HG03159 (cell line): ENCODE results near the gene ZCCHC10.
"Not testable (repeated sequence)": the region's sequence is repeated elsewhere in the genome, so short reads cannot be mapped to it uniquely, and the experiment has no call there.

ENCODE experiments used
- ATAC-seq: cut with Tn5 transposase; IDR thresholded peaks from one replicate; pipeline ENCODE4 v1.9.1; 2021; ENCODE audit warnings: mild to moderate bottlenecking, moderate library complexity; ENCODE audit not compliant: unreplicated experiment

ZCCHC10 gene

GRCh38 chr5:133046560-133046959 lies 20.2 kb upstream of the ZCCHC10 start:
- ATAC-seq = not testable (repeated sequence)

DNA sequence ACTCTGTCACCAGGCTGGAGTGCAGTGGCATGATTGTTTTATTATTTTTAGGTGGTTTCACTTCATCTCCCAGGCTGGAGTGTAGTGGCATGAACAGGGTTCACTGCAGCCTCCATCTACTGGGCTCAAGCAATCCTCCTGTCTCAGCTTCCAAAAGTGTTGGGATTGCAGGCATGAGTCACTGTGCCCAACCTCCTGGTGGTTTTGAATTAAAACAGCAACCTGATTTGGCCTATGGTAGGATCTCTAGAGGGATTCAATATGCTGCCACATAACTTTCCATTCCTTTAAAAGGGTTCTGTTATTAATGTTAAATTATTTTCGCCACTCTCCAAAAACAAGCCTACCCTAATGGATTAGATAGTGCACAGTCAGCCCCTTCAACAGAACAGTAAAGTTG lies 15.6 kb upstream of the ZCCHC10 start:
- no peak for ATAC-seq

DNA sequence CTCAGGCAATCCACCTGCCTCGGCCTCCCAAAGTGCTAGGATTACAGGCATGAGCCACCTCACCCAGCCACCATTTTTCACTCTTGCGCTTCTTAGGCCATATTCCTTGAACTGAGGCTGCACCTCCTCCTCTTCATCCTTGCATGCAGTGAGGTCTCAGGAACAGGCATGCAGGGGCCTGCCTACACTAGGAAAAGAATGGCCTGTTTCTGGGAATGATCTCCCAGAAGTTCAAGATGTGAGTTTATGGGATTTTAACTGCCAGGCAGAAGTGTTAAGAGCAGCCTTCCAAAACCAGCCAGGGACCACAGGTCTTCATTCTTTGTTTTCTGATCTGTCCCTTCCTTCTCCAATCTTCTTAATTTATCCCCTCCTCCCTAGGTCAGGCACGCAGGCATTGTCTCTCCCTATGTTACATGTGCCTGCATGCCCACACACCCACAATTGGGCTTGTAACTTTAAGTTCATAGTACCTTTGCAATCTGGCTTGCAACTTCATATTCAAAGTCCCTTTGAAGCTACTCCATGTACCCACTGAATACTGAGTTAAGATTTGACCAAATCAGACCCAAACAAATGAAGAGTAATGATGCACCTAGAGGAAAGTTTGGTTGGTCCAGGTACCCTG lies 14.9 kb upstream of the ZCCHC10 start:
- no peak for ATAC-seq

DNA sequence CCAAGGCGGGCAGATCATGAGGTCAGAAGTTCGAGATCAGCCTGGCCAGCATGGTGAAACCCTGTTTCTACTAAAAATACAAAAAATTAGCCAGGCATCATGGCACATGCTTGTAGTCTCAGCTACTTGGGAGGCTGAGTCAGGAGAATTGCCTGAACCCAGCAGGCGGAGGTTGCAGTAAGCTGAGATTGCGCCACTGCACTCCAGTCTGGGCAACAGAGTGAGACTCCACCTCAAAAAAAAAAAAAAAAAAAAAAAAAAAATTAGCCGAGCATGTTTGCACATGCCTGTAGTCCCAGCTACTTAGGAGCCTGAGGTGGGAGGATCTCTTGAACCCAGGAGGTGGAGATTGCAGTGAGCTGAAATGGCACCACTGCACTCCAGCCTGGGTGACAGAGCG lies 10.3 kb upstream of the ZCCHC10 start:
- not testable (repeated sequence) for ATAC-seq

GRCh38 chr5:133035224-133035623 lies 8.9 kb upstream of the ZCCHC10 start:
- ATAC-seq = no peak

GRCh38 chr5:133034064-133034463 lies 7.7 kb upstream of the ZCCHC10 start:
- ATAC-seq = no peak

GRCh38 chr5:133032852-133033742 lies 6.7 kb upstream of the ZCCHC10 start:
- peak; percentile 76 for ATAC-seq

- no peak for ATAC-seq
Observed at GRCh38 chr5:133030343-133031005, 4.1 kb upstream of the ZCCHC10 start.

- ATAC-seq = no peak
Observed at GRCh38 chr5:133029416-133029815, 3.1 kb upstream of the ZCCHC10 start.

DNA sequence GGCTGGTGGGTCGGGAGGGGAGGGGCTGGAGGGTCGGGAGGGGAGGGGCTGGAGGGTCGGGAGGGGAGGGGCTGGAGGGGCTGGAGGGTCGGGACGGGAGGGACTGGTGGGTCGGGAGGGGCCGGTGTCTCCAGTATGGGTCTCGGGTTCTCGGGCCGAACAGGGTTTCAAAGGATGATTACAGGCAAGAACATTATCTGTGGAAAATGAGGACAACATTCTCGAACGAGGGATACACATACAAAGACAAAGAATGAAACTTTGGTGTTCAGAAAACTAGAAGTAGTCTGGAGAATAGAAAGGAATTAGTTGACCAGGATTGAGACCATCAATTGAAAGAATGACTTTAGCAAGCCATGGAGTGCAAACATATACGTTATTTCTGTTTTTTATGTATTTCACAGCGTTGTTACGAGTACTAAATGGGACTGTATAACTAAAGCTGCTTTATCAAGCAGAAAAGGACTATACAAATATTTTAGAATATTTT lies 360 bp upstream of the ZCCHC10 start:
- ATAC-seq = no peak

- ATAC-seq = not testable (repeated sequence)
Observed at GRCh38 chr5:133019471-133019870, 6.9 kb downstream of the ZCCHC10 start.

GRCh38 chr5:133017964-133018363 lies 8.4 kb downstream of the ZCCHC10 start:
- ATAC-seq = no peak

- ATAC-seq = no peak
Observed at GRCh38 chr5:133015466-133015865, 10.9 kb downstream of the ZCCHC10 start.

DNA sequence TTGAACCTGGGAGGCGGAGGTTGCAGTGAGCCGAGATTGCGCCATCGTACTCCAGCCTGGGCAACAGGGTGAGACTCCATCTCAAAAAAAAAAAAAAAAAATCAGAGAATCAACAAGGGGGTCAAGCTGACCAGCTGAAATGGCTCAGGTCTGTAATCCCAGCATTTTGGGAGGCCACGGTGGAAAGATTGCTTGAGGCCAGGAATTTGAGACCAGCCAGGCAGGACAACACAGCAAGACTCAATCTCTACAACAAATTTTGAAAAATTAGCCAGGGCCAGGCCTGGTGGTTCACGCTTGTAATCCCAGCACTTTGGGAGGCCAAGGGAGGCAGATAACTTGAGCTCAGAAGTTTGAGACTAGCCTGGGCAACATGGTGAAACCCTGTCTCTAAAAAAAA lies 17.9 kb downstream of the ZCCHC10 start:
- ATAC-seq = not testable (repeated sequence)

DNA sequence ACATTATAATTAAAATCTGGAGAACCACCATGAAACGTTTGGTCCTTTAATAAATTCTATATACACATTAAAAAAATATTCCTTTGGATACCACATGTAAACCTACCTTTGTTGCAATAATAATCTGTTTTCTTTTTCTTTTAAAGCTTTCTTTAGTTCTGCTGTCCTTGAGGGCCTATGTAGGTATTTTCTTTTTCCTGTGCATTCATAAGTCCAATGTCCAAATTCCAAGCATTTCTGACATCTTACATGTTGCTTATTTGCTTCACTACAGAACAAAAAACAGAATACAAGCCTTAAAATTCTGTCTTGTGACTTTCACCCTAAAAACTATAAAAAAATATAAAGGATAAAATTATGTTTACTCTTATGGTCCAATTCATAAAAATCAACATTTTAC lies 19.7 kb downstream of the ZCCHC10 start:
- no peak for ATAC-seq

DNA sequence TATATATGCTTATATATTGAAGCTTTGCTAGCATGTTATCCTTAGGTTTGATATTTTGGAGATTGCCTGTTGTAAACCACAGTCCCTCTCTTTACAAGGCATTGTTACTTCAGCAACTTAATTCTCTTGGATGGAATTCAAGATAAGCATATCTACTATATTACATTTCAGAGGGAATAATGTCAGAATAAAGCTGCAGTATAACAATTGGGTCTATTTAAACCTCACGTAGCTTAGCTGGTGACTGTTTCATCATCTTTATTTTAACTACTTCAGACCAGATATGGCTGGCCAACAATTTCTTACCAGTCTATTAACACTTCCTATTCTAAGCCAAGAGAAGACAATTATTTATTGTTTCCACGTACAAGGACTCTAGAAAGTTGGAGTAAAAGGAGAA lies 27.1 kb downstream of the ZCCHC10 start:
- no peak for ATAC-seq

- no peak for ATAC-seq
Observed at GRCh38 chr5:132998556-132998955, 27.8 kb downstream of the ZCCHC10 start.

DNA sequence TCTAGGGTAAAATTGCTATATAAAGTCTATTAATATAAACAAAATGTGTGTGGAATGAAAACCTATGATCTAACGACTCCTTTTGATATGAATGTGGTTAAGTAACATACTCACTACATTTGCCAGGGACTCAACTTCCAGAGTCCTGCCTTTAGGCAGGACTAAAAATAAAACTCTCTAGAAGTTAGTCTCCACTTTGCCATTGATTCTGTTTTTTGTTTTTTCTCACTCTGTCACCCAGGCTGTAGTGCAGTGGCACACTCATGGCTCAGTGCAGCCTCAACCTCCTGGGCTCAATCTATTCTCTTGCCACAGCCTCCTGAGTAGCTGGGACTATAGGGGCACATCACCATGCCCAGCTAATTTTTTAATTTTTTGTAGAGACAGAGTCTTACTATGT lies 30.0 kb downstream of the ZCCHC10 start:
- ATAC-seq = no peak

GRCh38 chr5:132987531-132988408 lies 38.6 kb downstream of the ZCCHC10 start:
- no peak for ATAC-seq

DNA sequence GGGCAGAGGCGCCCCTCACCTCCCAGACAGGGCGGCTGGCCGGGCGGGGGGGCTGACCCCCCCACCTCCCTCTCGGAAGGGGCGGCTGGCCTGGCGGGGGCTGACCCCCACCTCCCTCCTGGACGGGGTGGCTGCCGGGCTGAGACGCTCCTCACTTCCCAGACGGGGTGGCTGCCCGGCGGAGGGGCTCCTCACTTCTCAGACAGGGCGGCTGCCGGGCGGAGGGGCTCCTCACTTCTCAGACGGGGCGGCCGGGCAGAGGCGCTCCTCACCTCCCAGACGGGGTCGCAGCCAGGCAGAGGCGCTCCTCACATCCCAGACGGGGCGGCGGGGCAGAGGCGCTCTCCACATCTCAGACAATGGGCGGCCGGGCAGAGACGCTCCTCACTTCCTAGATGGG lies 43.4 kb downstream of the ZCCHC10 start:
- ATAC-seq = not testable (repeated sequence)

GRCh38 chr5:132981288-132981687 lies 45.1 kb downstream of the ZCCHC10 start:
- ATAC-seq = no peak
